Upper lobe of right lung (tissue), 1 donor: ENCODE results near the gene RAD1. TPM values are rescaled to one million over a fixed set of nuclear protein-coding genes. Genes with fewer than 3 reads are reported as not detected.
A peak's percentile ranks its signal among the peaks of the same experiment; 100 is the strongest.

ENCODE experiments used
- ATAC-seq: fragments of 200-7000 bp; cut with Tn5 transposase; one replicate; pipeline ENCODE4 v1.9.1; 2020; ENCODE audit warnings: mild to moderate bottlenecking, moderate library complexity
- DNase-seq: peaks from one replicate; pipeline ENCODE4 v3.0.0-alpha.2; 2020
- H3K27ac ChIP-seq: fragments of 200-600 bp; one replicate; pipeline ENCODE4 v1.8.0; 2022
- H3K27me3 ChIP-seq: fragments of 200-600 bp; one replicate; pipeline ENCODE4 v1.8.0; 2022; ENCODE audit warnings: mild to moderate bottlenecking
- H3K36me3 ChIP-seq: fragments of 200-600 bp; one replicate; pipeline ENCODE4 v1.8.0; 2022
- H3K4me1 ChIP-seq: fragments of 200-600 bp; one replicate; pipeline ENCODE4 v1.8.0; 2022
- H3K4me3 ChIP-seq: fragments of 200-600 bp; one replicate; pipeline ENCODE4 v1.8.0; 2022; ENCODE audit warnings: mild to moderate bottlenecking
- H3K9me3 ChIP-seq: fragments of 200-600 bp; one replicate; pipeline ENCODE4 v1.8.0; 2022
- intact Hi-C: fragments of 100-400 bp; cut with DNase I; formaldehyde crosslinking; loops from one replicate; pipeline ENCODE4 v1.11.0; 2022
- total RNA-seq: library from RNA; stranded (reverse); fragmentation: NEBNext Ultra II Directional; extraction: Animal tissue kit (Norgen Biotek cat#: 25700); gene quantifications from one replicate; pipeline ENCODE4 v1.2.1, GENCODE V29; 2021
- TF ChIP-seq, protein P1 (sequence below): fragments of 200-600 bp; IDR thresholded peaks from one replicate; pipeline ENCODE4 v1.8.0; 2022; ENCODE audit warnings: antibody characterized with exemption
- donor health status: DM: no; HTN: yes; CAD: no; lungs with severe emphysema.

RAD1 gene
- total RNA-seq, 1 donor from 2014 or later: 29.1 TPM

DNA sequence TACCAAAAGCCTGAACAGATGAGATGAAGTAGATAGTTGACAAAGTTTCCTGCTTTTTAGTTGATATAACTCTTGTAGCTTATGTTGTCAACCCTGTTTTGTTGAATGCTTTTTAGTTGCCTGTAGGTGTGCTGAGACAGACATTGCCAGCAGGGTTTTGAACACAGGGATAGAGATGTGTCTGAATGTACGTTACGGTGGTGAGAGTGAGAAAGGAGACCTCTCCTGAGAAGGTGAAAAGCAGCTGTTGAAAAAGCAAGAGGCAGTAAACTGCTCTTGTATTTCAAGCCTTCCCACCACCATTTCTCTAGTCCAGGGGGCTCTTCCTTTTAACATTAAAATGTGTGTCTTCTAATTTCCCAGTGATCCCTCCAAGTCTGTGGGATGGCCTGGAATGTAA, 28.7 kb upstream of the RAD1 start:
- peaks cover 86% of the 10 kb centered on the region for H3K36me3 ChIP-seq
- H3K9me3 ChIP-seq: no peaks in the 10 kb centered on the region
- DNase-seq (no peak), ATAC-seq (no peak)
- H3K27ac ChIP-seq: no peak overlapping the region
- TF ChIP-seq, protein P1, sequence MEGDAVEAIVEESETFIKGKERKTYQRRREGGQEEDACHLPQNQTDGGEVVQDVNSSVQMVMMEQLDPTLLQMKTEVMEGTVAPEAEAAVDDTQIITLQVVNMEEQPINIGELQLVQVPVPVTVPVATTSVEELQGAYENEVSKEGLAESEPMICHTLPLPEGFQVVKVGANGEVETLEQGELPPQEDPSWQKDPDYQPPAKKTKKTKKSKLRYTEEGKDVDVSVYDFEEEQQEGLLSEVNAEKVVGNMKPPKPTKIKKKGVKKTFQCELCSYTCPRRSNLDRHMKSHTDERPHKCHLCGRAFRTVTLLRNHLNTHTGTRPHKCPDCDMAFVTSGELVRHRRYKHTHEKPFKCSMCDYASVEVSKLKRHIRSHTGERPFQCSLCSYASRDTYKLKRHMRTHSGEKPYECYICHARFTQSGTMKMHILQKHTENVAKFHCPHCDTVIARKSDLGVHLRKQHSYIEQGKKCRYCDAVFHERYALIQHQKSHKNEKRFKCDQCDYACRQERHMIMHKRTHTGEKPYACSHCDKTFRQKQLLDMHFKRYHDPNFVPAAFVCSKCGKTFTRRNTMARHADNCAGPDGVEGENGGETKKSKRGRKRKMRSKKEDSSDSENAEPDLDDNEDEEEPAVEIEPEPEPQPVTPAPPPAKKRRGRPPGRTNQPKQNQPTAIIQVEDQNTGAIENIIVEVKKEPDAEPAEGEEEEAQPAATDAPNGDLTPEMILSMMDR: no peak
- H3K4me1 ChIP-seq: no peaks in the 10 kb centered on the region
- intact Hi-C loops: no loop called here
- no peak overlapping the region for H3K4me3 ChIP-seq
- H3K27me3 ChIP-seq: no peaks in the 10 kb centered on the region

DNA sequence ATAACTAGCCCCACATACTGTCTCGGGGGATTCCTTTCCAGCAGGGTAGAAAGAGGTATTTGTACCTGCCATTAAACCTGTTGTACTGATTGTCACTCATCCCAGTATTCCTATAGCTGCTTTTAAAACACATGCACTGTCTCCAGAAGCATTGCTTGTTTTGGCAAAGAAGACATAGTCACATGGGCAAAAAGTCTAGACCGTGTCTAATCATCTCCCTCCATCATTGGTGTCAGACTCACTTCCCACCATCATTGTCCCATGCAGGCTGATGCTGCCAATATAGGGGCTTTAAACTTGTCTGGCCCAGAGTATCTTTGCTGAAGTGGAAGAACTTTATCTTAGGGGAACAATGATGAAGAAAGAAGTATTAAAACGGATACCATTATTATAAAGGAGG, 26.6 kb upstream of the RAD1 start:
- no peak overlapping the region for H3K27ac ChIP-seq
- TF ChIP-seq, protein P1: no peak
- no peak overlapping the region for H3K4me3 ChIP-seq
- intact Hi-C loops: no loop called here
- H3K9me3 ChIP-seq: no peaks in the 10 kb centered on the region
- DNase-seq (no peak), ATAC-seq (no peak)
- H3K27me3 ChIP-seq: no peaks in the 10 kb centered on the region
- peaks cover 94% of the 10 kb centered on the region for H3K36me3 ChIP-seq
- no peaks in the 10 kb centered on the region for H3K4me1 ChIP-seq

DNA sequence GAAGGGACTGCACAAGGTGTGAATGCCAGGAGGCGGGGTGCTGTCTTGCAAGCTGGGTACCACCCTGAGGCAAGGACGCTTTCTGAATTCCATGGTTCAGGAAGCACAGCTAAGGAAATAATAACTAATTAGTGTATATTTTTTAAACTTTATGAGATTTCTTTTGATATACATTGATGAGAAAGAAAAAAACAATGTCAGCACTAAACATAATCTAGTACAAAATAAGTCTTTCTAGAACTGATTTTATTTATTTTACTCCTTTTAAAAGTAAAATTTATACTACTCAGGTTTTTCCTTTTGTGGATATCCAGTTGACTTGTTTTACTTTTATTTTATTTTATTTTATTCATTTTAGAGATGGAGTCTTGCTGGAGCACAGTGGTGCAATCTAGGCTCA, 17.6 kb upstream of the RAD1 start:
- TF ChIP-seq, protein P1: no peak
- Histone ChIP-seq H3K4me1 (peaks cover 20% of the 10 kb centered on the region), H3K27ac (no peak overlapping the region), H3K4me3 (no peak overlapping the region), H3K36me3 (peaks cover 25% of the 10 kb centered on the region), H3K9me3 (no peaks in the 10 kb centered on the region), H3K27me3 (no peaks in the 10 kb centered on the region)
- DNase-seq: no peak
- ATAC-seq: no peak
- intact Hi-C loops: no loop called here

DNA sequence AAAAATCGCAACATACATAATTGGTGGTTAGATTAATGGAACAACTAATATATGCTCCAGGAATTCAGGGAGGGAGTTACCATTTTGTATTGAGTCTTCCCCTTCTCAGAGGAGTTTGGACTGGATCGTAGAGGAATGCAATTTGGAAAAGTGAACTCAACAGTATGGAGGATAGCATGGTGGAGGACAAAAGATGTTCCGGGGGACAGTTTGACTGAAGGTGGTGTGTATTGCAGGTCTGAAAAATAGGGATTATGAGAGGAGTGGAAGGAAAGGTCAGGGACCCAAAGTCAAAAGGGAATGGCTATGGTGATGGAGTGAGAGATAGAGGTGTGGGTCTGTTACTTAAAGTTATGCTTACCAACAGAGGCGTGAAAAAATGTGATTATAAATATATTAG, 15.6 kb upstream of the RAD1 start:
- no peaks in the 10 kb centered on the region for H3K27me3 ChIP-seq
- H3K4me1 ChIP-seq: peaks cover 23% of the 10 kb centered on the region
- H3K36me3 ChIP-seq: peaks cover 13% of the 10 kb centered on the region
- H3K4me3 ChIP-seq: peak overlapping the region; percentile 75
- TF ChIP-seq, protein P1: no peak
- intact Hi-C loops: no loop called here
- no peak for ATAC-seq
- peak overlapping the region; percentile 94 for H3K27ac ChIP-seq
- no peak for DNase-seq
- no peaks in the 10 kb centered on the region for H3K9me3 ChIP-seq

DNA sequence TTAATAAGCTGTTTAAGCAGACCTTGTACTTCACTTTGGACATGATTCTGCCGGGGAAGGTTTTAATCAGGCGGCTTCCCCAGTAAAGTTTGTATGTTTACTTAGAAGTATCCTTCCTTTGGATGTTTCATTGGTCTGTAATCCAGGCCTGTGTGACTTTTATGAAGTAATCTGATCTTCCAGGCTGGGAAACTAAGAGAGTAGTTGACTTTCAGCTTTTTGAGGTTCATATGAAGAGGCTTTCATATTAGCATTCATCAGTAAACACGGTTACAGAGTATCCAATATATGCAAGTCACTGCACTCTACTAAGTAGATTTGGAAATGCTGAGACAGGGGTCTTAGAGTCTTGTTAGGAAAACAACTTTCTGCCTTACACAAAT, 15.1 kb upstream of the RAD1 start:
- DNase-seq (no peak), ATAC-seq (no peak)
- TF ChIP-seq, protein P1: no peak
- Histone ChIP-seq H3K4me3 (peak overlapping the region; percentile 75), H3K9me3 (no peaks in the 10 kb centered on the region), H3K27ac (peak overlapping the region; percentile 94), H3K4me1 (peaks cover 23% of the 10 kb centered on the region), H3K36me3 (peaks cover 14% of the 10 kb centered on the region), H3K27me3 (no peaks in the 10 kb centered on the region)
- intact Hi-C loops: no loop called here
